ENCODE results near the gene PARD3.
"Not testable (repeated sequence)": the region's sequence is repeated elsewhere in the genome, so short reads cannot be mapped to it uniquely, and the experiment has no call there.

The PARD3 gene

DNA sequence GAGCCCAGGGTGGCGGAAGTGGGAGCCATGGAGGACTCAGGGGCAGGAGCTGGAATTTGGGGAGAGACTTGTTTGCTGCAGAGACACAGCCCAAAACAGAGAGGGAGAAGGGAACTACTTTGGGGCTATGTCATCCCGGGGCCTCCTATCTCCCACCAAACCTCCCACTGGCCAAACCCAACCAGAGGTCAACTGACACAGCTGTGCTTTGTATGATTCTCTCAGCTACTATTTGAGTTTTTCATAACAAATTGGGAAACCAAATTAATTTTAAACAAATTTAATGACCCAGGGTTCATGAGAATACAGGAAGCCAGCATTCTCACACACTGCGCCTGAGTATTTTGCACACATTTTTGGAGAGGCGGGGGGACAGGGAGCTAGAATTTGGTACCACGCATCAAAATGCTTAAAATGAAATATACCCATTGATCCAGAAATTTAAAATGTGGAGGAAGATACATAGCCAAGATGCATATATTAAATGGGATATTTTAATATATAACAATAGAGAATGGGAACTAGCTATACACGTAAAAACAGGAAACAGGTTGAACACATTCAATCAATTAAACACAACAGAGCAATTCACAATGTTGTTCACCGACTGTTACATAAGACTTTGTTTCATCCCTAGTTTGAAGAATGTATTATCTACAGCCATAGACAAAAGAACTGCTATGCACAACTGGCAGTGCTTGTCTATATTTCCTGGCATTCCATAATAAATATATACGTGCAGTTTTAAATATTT is 105.3 kb downstream of the PARD3 start:
- no peak for DNase-seq

DNA sequence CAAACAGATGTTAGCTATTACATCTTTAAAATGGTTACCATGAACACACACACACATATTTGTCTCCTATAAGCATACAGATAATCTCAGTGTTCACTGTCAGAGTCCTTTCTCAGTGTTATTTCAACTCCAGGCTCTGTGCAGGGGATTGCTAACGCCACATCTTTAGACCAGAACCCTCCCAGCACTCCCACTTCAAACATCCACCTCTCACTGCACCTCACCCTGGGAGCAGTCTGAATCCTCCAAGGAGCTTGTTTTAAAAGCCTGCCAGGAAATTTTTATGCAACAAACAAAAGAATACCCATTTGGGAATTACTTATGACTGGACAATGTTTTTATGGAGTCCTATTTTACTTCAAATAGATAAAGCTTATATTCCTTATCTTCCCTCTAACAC is 107.4 kb downstream of the PARD3 start:
- DNase-seq, result no peak

DNA sequence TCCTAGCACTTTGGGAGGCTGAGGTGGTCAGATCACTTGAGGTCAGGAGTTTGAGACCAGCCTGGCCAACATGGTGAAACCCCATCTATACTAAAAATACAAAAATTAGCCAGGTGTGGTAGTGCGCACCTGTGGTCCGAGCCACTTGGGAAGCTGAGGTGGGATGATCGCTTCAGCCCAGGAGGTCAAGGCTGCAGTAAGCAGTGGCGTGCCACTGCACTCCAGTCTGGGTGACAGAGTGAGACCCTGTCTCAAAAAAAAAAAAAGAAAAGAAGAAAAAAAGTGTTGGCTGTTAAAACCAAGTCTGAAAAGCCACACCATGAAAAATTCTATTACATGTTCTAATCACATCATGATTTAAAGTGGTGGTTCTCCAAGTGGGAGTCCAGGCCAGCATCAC is 108.1 kb downstream of the PARD3 start:
- DNase-seq, result not testable (repeated sequence)

DNA sequence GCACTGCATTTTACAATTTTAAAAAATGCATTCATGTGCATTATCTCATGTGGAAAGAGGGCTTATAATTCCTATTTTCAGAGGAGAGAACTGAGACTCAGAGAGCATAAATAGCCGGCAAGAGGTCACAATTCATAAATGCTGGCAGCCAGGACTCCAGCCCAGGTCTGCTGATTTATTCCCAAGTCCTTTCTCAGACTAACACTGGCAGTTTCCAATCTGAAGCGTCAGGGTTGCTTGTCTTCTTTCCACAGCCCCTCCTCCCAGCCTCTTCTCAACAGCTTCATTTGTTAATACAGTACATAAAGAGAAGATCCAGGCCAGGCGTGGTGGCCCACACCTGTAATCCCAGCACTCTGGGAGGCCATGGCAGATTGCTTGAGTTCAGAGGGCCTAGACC is 108.9 kb downstream of the PARD3 start:
- no peak for DNase-seq

DNA sequence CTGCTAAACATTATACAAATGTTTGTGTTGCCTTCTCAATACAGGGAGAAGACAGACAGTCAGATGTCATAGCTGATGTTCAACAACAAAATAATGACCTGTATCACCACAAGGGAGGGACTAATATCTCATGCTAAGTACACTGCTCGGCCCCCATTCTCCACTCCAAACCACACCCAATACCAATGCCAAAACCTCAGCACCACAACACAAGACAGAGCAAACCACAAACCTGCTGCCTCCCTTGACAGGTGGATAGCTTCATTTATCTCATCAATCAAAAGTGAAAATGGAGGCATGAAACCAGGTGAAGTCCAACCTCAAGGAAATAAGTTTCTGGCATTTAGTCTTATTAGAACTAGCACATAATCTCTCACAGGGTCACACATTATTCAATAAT is 109.5 kb downstream of the PARD3 start:
- no peak for DNase-seq

DNA sequence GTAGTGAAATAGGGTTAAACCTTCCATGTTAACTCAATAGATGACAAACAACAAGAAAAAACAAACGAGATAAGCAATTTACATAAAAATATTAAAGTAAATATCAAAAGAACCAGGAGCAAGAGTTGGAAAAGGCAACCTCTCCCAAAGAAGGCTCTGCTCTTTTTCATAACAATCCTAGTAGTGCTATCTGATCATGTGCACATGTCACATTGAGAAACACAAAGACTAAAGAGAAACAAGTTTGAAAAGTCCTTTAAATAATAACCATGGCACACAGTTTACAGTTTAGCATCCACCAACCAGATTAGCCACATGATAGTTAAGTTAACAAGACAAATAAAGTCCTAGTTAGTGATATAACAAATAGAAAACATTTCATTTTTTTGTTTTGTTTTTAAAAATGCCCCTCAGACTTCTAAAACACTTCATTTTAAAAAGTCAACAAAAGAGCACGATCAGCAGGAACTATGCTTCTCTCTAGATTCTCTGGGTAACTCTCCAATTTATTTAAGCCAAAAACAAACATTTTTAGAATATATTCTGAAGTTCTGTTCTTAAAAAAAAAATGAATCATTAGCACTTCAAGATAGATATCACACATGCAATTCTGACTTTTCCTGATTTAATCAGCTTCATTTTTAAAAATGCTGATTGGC is 110.4 kb downstream of the PARD3 start:
- DNase-seq, result no peak

DNA sequence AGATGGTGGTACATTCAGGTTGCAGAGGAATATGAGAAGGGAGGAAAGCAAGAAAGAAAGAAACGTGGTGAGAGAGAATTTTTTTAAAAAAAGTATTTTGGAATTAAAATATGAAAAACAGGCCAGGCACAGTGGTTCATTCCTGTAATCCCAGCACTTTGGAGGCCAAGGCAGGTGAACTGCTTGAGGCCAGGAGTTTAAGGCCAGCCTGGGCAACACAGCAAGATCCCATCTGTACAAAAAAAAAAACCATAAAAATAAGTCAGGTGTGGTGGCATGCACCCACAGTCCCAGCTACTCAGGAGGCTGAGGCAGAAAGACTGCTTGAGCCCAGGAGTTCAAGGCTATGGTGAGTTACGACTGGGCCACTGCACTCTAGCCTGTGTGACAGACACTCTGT is 112.1 kb downstream of the PARD3 start:
- DNase-seq, result no peak

DNA sequence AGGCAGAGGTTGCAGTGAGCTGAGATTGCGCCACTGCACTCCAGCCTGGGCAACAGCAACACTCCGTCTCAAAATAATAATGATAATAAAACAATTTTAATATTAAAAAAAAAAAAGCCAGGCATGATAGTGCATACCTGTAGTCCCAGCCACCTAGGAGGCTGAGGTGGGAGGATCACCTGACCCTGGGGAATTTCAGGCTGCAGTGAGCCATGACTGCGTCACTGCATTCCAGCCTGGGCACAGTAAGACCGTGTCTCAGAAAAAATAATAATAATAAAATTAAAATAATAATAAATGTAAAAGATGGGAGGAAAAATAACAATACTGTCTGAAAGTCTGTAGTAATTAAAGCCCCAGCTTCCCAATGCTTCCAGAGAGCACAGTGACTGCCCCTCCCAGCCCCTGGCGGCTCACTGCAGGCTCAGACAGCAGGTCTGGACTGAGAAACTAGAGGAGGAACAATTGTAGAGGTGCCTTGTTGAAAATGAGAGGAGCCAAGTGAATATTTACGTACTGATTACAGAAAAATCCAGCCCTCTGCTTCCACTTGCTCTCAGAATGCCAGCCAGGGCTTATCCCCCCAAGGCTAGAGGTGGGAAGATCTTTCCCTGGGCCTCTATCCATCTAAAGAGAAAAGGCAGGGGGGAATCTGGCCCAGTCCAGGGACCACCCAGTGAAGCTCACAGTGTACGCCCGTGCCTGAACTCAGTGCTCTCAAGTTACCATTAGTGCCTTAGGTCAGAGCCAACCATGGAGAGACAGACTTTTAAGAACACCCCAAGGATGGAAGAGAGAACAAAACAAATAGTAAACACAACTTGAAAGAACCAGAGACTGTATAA is 112.8 kb downstream of the PARD3 start:
- no peak for DNase-seq

DNA sequence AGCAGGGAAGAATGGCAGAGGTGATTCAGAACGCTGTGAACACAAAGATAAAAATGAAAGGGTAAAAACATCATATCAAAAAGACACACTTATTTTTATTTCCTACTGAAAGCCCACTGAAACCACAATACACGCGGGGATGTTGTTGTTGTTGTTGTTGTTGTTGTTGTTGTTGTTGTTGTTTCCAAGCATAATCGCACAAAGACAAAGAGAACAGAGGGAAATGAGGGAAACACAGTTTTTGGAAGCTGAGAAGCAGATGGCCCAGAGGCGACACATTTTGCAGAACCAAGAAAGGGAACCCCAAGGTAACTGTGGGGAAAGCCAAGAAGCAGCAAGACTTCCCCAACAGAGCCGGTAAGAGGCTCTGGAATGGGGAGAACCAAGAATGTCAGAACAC is 113.9 kb downstream of the PARD3 start:
- DNase-seq, result no peak

DNA sequence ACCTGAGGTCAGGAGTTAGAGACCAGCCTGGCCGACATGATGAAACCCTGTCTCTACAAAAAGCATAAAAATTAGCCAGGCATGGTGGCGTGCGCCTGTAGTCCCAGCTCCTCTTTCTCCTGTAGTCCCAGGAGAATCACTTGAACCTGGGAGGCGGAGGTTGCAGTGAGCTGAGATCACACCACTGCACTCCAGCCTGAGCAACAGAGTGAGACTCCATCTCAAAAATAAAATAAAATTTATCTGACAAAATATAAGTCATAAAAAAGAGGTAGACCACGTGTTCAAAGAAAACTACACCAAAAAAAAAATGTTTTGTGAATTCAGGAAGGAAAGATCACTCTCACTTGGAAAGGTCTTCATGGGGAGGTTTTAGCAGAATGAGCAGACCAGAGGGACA is 114.3 kb downstream of the PARD3 start:
- DNase-seq, result not testable (repeated sequence)

DNA sequence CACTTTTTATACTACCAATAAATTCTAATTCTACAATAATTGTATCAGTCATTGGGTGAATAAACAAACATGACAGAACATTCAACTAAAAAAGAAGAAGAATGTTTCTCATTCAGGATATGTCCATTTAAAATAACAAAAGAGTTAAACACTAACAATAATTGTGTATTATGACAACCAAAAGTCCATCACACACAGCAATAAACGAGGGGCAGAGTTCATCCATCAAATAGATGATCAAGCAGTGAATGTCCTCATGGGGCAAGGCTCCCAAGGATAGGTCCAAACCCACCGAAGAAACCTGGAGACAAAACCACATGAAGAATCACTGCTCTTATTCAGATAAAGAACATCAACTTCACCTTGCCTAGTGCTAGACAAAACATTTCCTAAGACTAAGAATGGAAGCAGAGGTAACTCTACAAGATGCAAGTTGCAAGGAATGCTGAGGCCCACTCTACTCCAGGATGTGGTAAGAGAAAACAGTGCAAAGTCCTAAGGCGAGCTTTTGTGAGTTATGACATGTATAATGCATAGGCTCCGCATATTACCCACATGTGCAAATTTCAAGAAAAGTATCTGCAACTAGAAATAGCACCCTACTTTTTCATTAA is 115.1 kb downstream of the PARD3 start:
- no peak for DNase-seq

DNA sequence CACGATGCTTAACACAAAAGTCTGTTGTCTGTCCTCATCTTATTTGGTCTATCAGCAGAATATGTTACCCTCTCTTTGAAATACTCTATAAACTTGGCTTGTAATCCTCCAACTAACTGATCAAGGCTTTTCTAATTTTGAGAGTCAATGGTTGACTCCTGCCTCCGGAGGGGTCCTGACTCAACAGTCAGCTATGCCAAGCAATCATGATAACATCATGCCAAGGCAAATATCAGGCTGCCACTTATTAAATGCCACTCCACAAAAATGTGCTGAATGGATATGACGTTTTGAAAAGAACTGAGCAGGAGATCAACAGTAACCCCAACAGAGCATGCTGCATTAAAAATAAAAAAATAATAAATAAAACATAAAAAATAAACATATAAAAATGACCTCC is 116.1 kb downstream of the PARD3 start:
- no peak for DNase-seq

DNA sequence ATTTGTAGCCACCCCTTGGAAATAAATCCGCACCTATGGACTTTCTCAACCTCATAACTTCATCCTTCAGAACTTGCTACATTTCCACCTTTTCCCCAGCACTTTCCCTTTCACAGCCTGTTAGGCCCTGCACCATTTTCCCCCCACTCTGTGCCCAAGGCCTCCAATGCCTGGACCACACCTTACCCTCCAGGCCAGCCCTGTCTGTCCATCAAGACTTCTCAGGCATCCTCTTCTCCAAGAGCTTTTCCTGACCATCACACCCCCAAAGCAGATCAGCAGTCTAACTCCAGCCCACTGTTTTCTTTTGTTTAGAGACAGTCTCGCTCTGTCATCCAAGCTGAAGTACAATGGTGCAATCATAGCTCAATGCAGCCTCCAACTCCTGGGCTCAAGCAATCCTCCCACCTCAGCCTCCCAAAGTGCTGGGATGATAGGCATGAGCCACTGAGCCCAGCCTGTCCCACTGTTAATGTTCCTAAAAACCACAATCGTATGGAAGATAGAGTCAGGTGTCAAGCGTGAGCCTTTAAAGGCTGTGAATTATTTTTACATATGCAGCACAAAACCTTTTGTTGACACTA is 116.8 kb downstream of the PARD3 start:
- no peak for DNase-seq

DNA sequence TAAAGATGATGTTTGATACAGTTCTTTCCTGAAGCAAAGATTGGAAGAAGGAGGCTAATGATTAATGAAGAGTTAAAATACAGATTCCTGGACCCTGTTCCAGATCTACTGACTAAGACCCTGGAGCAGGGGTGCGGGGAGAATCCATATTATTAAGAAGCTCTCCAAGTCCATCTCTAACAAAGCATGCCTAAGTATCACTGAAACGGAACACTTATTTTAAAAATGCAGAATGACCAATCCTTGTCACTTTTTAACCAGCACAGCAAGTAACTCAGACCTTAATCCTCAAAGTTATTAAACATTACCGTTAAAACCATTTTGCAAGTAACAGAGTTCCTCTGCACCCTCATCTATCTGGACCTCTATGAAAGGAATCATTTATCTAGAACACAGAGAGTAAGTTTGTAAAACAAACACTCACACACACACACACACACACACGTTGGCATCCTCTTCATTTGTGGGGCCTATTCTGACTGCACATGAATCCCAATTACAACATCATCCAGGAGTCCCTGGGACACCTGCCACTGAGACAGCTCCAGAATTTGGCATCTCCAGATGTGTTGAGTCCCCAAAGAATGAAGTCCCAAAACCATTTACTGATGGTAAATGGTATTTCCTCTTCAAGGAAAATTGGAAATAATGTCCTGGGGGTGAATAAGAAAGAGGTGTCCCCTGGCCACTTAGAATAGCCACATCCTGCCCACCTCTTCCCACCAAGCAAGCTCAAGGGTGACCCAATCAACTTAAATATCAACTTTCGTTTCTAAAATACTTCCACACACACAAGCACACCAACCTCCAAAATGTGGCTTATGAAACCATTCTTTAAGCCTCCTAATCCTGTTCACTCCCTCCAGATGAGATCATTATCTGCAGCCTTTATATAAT is 117.5 kb downstream of the PARD3 start:
- DNase-seq, result no peak

DNA sequence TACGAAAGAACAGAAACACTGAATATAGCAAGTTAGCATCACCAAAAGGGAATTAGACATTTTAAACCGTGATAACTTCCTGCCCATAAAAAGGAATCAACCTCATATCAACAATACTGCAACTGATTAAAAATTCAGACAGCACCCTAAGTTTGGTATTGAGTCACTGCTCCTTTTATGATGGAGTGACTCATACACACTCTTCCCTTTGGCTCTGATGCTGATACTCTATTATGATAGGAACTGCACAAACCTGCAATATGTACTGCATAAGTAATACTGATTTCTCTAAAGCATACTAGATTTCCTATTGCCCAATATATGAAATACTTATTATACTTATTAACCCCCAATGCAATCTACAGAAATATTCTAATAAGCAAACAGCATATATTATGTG is 118.7 kb downstream of the PARD3 start:
- DNase-seq, result no peak

DNA sequence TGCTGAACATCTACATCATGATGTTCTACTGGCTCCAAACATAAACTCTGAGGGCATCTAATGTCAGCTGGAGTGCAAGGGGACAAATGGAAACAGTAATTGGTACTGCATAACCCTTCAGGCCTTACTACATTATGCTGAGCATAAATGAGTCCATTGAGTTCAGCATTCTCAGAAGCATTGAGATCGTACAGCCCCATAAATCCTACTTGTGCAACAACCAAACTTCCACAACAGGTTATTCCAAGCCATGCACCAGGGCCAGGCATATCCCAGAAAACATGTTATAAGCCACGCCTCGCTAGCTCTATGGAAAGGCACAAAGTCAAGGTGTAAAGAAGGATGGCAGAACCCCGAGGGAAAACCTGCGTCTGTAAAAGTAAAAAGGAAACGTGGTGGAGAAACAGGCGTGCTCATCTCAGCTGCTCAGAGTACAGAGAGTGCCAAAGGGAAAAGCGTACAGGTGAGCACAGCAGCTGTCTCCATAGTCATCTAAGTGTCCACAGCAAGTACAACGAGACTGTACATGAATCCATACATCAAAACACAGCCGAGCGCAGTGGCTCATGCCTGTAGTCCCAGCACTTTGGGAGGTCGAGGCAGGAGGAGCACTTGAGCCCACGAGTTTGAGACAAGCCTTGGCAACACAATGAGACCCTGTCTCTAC is 124.6 kb downstream of the PARD3 start:
- no peak for DNase-seq

DNA sequence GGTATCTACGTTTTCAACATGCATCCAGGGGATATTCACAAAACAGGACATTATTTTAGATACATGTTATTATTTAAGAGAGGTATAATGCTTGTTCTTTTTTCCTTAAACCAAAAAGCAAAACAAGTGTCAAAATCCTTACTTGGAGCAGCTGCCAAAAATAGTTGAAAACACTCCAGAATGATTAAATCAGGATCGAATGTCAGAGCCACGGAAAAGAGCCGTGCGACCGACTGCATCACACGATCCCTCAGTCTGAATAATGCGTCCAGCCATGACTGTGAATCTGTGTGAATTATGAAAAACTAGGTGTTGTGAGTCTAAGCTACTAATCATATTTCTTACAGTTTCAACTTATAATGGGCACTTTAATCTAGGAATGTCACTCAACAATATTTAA is 126.0 kb downstream of the PARD3 start:
- no peak for DNase-seq

DNA sequence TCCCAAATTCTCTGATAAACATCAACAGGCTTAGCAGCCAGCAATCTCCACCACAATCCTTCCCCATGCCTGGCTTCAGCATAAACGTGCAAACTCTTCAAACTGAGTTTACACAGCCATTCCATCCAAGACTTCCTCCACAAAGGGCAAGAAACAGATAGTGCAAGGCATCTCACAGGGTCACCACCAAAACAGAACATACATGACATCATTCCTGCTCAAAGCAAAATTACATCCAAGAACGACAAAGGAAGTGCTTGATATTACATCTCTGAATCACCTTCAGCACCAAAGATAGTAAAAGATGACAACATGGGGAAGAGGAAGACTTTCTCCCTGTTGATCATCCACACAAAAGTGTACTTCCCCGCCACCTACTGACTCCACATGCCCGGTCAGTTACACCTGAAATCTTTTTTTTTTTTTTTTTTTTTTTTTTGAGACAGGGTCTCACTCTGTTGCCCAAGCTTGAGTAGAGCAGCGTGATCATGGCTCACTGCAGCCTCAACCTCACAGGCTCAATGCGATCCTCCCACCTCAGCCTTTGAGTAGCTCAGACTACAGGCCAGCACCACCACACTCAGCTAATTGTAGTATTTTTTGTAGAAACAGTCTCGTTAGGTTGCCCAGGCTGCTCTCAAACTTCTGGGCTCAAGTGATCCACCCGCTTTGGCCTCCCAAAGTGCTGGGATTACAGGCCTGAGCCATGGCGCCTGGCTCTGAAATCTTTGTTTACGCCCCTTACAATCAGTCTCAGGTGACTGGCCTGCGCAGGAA is 127.5 kb downstream of the PARD3 start:
- DNase-seq, result no peak

DNA sequence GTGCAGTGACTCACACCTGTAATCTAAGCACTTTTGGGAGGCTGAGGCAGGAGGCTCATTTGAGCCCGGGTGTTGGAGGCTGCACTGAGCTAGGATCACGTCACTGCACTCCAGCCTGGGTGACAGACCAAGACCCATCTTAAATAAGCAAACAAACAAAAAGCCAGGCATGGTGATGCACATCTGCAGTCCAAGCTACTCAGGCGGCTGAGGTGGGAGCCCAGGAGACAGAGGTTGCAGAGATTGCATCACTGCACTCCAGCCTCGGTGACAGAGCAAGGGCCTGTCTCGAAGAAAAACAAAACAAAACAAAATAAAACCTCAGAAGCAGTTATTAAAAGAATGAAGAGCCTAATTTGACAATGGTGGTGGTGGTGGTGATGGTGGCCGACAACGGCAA is 132.5 kb downstream of the PARD3 start:
- DNase-seq, result no peak

DNA sequence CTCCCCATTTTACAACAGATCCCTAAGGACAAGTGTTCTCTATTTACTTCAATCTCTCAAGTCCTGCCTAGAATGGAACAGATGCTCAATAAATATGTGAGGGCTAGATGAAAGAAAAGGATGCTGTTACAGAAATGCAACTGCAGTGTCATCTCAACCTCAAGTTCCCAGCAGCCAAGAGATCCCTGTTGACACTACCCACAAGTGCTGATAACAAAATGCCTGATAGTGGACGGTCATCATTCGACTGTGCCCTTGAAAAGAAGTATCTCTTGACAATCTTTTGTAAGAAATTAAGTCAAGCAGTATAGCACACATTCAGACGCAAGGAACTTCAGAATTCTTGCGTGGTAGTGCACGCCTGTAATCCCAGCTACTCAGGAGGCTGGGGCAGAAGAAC is 133.2 kb downstream of the PARD3 start:
- no peak for DNase-seq

DNA sequence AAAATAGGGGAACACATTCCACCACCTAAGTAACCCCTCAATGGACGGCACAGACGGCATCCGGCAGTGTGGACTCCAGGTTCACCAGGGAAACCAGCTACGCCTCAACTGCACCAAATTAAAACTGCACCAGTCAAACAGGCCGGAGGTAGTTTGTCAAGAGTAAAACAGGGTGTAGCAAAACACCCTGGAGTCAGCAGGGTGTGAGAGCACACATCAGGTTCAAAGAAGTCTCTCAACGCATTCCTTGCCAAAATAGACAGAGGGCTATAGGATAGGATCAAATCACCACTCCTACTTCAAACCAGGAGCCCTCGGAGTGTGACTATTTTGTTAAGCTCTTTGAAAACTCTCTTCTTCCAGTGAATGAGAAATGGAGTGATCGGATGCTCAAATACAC is 135.9 kb downstream of the PARD3 start:
- DNase-seq, result no peak

Measured in NCI-H2227 treated with DMSO at 0.1 percent for 48 hours (cell line).